Measurements from ENCODE around the gene SCLY.

SCLY gene

DNA sequence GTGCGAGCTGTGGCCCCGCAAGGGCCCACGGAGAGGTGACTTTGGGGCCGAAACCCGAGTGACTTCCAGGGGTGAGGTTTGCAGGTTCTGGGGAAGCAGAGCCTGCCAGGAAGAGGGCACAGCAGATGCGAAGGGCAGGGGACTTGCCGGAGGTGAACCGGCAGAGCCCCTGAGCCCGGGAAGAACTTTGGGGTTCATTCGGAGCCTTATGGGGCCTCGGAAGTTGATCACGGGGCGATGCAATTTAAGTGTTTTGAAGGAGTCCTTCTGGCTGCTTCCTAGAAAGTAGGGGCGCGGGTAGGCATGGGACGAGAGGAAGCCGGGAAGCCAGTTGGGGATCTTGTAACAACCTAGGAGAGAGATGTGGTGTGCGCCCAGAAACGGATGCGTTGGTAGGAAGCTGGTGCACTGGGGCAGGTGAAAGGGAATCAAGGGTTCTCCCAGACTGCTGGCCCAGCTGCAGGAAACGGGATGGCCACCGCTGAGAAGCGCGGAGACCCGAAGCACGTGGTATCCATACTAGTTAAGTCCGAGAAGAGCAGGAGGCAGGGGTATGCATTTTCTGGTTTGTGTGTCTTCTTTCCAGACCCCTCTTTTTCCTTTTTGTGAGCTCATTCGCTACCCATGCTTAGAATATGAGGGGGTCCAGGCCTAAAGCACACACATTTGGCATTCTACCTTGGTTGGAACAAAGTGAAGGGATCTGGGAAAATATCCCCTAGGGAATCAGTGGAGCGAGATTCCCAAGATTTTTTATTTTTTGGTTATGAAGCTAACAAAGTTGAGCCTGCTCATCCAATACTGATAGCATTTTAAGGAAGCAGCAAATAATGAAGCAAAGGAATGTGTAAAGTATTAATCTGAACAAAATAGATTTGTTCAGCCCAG lies 758 bp downstream of the SCLY start:
- peaks cover 10 to 26% of the 10 kb centered on the region in 2 donors for H3K36me3 ChIP-seq (replicated peaks in 1 of 2; ENCODE audit: control insufficient read depth in 2 of 2, insufficient read depth in 2 of 2, low read length in 2 of 2)
- H3K4me3 ChIP-seq (ENCODE audit: low read length in 2 of 2) = peak overlapping the region; percentile 85 to 99
- H3K79me1 ChIP-seq (ENCODE audit: low read depth, low read length) = peaks cover 5% of the 10 kb centered on the region
- H4K8ac ChIP-seq (ENCODE audit: low read depth, low read length) = no peak overlapping the region
- H2BK15ac ChIP-seq (ENCODE audit: low read length) = peak overlapping the region; percentile 69
- peak overlapping the region; percentile 85 for H2BK5ac ChIP-seq (ENCODE audit: low read length)
- H4K91ac ChIP-seq (ENCODE audit: low read depth, low read length, poor library complexity) = no peak overlapping the region
- H3K27me3 ChIP-seq (ENCODE audit: control insufficient read depth in 3 of 3, insufficient read depth in 3 of 3, low read depth in 1 of 3, low read length in 3 of 3) = no peaks in the 10 kb centered on the region
- peaks cover 0 to 3% of the 10 kb centered on the region in 2 donors for H3K9me3 ChIP-seq (replicated peaks in 1 of 2; ENCODE audit: control insufficient read depth in 2 of 2, insufficient read depth in 1 of 2, low read depth in 1 of 2, low read length in 2 of 2)
- H2BK120ac ChIP-seq (ENCODE audit: low read depth, low read length) = no peak overlapping the region
- peak overlapping the region; percentile 82 for H3K4me2 ChIP-seq (ENCODE audit: insufficient read depth, low read length, poor library complexity, severe bottlenecking)
- H3K4ac ChIP-seq (ENCODE audit: low read length) = no peak overlapping the region
- WGBS, 2 donors (ENCODE audit: extremely low coverage in 2 of 2, insufficient read length in 2 of 2, insufficient replicate concordance in 1 of 2) = no CpG with 5 or more reads among the region's 29 CpGs
- peak; percentile 27 for DNase-seq (ENCODE audit: low spot score)
- H3K14ac ChIP-seq (ENCODE audit: low read length) = peak overlapping the region; percentile 59
- peak overlapping the region; percentile 94 for H2AFZ ChIP-seq (ENCODE audit: low read length)
- peak overlapping the region; percentile 40 for H2AK5ac ChIP-seq (ENCODE audit: low read depth, low read length)
- H3K9ac ChIP-seq (ENCODE audit: low read depth, low read length, poor library complexity) = peak overlapping the region; percentile 95
- H3K18ac ChIP-seq (ENCODE audit: low read length) = peak overlapping the region; percentile 95
- H3K4me1 ChIP-seq (ENCODE audit: control insufficient read depth in 2 of 2, insufficient read depth in 1 of 2, low read depth in 1 of 2, low read length in 2 of 2) = peaks cover 5 to 8% of the 10 kb centered on the region in 2 donors
- H3K27ac ChIP-seq (replicated peaks; ENCODE audit: low read length) = peak overlapping the region; percentile 64
- peak overlapping the region; percentile 50 for H3K23ac ChIP-seq (ENCODE audit: low read depth, low read length, poor library complexity)
- no peak overlapping the region for H2BK12ac ChIP-seq (ENCODE audit: low read length)

DNA sequence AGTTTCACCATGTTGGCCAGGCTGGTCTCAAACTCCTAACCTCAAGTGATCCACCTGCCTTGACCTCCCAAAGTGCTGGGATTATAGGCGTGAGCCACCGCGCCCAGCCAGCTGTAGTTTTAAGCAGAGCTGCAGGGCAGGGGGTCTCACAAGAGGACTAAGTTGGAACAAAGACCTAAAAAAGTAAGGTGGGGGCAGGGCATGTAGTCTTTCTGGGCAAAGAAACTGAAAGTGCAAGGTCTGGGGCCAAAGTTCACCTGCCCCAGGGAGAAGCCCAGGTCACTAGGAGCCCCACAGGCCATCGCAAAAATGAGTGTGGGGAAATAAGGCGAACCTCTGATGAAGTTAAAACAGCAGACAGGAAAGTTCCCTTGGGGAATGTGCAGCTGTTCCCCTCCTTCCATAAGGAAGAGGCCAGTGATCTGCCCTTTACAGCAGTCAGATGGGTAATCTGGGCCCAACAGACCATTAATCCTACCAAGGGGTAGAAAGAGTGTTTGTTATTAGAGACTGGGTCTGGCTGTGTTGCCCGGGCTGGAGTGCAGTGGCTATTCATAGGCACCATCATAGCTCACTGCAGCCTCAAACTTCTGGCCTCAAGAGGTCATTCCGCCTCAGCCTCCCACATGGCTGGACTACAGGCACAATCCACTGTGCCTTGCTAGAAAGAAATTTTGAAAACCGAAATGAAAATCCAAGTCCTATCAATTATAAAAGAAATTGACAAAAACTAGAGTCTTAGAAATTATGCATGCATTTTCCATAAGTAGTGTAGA lies 2.8 kb downstream of the SCLY start:
- Histone ChIP-seq H3K23ac (ENCODE audit: low read depth, low read length, poor library complexity) (no peak overlapping the region), H3K4me1 (ENCODE audit: control insufficient read depth in 2 of 2, insufficient read depth in 1 of 2, low read depth in 1 of 2, low read length in 2 of 2) (peaks cover 5 to 8% of the 10 kb centered on the region in 2 donors), H2BK120ac (ENCODE audit: low read depth, low read length) (no peak overlapping the region), H3K4me2 (ENCODE audit: insufficient read depth, low read length, poor library complexity, severe bottlenecking) (no peak overlapping the region), H3K27me3 (ENCODE audit: control insufficient read depth in 3 of 3, insufficient read depth in 3 of 3, low read depth in 1 of 3, low read length in 3 of 3) (no peaks in the 10 kb centered on the region), H3K27ac (replicated peaks; ENCODE audit: low read length) (no peak overlapping the region), H4K8ac (ENCODE audit: low read depth, low read length) (no peak overlapping the region), H2BK12ac (ENCODE audit: low read length) (no peak overlapping the region), H3K4me3 (ENCODE audit: low read length in 2 of 2) (no peak overlapping the region), H2BK15ac (ENCODE audit: low read length) (no peak overlapping the region), H3K4ac (ENCODE audit: low read length) (no peak overlapping the region), H3K9ac (ENCODE audit: low read depth, low read length, poor library complexity) (no peak overlapping the region), H2BK5ac (ENCODE audit: low read length) (no peak overlapping the region), H3K14ac (ENCODE audit: low read length) (no peak overlapping the region), H4K91ac (ENCODE audit: low read depth, low read length, poor library complexity) (no peak overlapping the region), H3K9me3 (replicated peaks in 1 of 2; ENCODE audit: control insufficient read depth in 2 of 2, insufficient read depth in 1 of 2, low read depth in 1 of 2, low read length in 2 of 2) (peaks cover 0 to 3% of the 10 kb centered on the region in 2 donors), H2AFZ (ENCODE audit: low read length) (no peak overlapping the region), H3K18ac (ENCODE audit: low read length) (no peak overlapping the region), H2AK5ac (ENCODE audit: low read depth, low read length) (no peak overlapping the region), H3K79me1 (ENCODE audit: low read depth, low read length) (peaks cover 8% of the 10 kb centered on the region), H3K36me3 (replicated peaks in 1 of 2; ENCODE audit: control insufficient read depth in 2 of 2, insufficient read depth in 2 of 2, low read length in 2 of 2) (peaks cover 13 to 46% of the 10 kb centered on the region in 2 donors)
- no CpG with 5 or more reads among the region's 8 CpGs for WGBS, 2 donors (ENCODE audit: extremely low coverage in 2 of 2, insufficient read length in 2 of 2, insufficient replicate concordance in 1 of 2)
- DNase-seq (ENCODE audit: low spot score) = no peak

DNA sequence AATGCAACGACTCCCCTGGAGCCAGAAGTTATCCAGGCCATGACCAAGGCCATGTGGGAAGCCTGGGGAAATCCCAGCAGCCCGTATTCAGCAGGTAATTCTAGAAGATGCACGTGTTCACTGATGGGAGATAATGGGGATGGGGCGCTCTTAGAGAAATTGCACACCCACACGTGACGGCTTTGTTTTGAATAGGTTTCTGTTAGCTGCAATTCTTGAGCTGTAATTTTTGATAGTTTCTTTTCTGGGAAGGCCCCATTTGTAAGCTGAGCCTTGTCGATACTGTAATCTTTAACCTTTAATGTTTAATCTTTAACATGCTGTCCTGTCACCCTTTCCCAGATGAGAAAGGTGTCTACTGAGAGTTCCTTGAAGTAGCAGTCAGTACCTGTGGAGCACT lies 3.6 kb downstream of the SCLY start:
- WGBS, 2 donors (ENCODE audit: extremely low coverage in 2 of 2, insufficient read length in 2 of 2, insufficient replicate concordance in 1 of 2) = no CpG with 5 or more reads among the region's 7 CpGs
- Histone ChIP-seq H2AK5ac (ENCODE audit: low read depth, low read length) (no peak overlapping the region), H3K4ac (ENCODE audit: low read length) (no peak overlapping the region), H2BK12ac (ENCODE audit: low read length) (no peak overlapping the region), H3K4me1 (ENCODE audit: control insufficient read depth in 2 of 2, insufficient read depth in 1 of 2, low read depth in 1 of 2, low read length in 2 of 2) (peaks cover 5 to 8% of the 10 kb centered on the region in 2 donors), H2BK5ac (ENCODE audit: low read length) (no peak overlapping the region), H2BK120ac (ENCODE audit: low read depth, low read length) (no peak overlapping the region), H3K27ac (replicated peaks; ENCODE audit: low read length) (no peak overlapping the region), H3K4me2 (ENCODE audit: insufficient read depth, low read length, poor library complexity, severe bottlenecking) (no peak overlapping the region), H2AFZ (ENCODE audit: low read length) (no peak overlapping the region), H3K79me1 (ENCODE audit: low read depth, low read length) (peaks cover 8% of the 10 kb centered on the region), H3K27me3 (ENCODE audit: control insufficient read depth in 3 of 3, insufficient read depth in 3 of 3, low read depth in 1 of 3, low read length in 3 of 3) (no peaks in the 10 kb centered on the region), H3K14ac (ENCODE audit: low read length) (no peak overlapping the region), H4K91ac (ENCODE audit: low read depth, low read length, poor library complexity) (no peak overlapping the region), H3K9me3 (replicated peaks in 1 of 2; ENCODE audit: control insufficient read depth in 2 of 2, insufficient read depth in 1 of 2, low read depth in 1 of 2, low read length in 2 of 2) (peaks cover 0 to 3% of the 10 kb centered on the region in 2 donors), H4K8ac (ENCODE audit: low read depth, low read length) (no peak overlapping the region), H2BK15ac (ENCODE audit: low read length) (no peak overlapping the region), H3K18ac (ENCODE audit: low read length) (no peak overlapping the region), H3K36me3 (replicated peaks in 1 of 2; ENCODE audit: control insufficient read depth in 2 of 2, insufficient read depth in 2 of 2, low read length in 2 of 2) (peaks cover 16 to 54% of the 10 kb centered on the region in 2 donors), H3K4me3 (ENCODE audit: low read length in 2 of 2) (no peak overlapping the region), H3K9ac (ENCODE audit: low read depth, low read length, poor library complexity) (no peak overlapping the region), H3K23ac (ENCODE audit: low read depth, low read length, poor library complexity) (no peak overlapping the region)
- DNase-seq (ENCODE audit: low spot score) = no peak

All from neuronal stem cell (in vitro differentiated cells).